Peyer's patch (tissue), 4 donors: ENCODE measurements around the gene RNF187.

Experiments
- POLR2A ChIP-seq, 2 donors: fragments of 450-650 bp; IDR thresholded peaks; one replicate each; pipeline ENCODE4 v1.5.1; 2017; ENCODE audit warnings: antibody characterized with exemption in 2 of 2, mild to moderate bottlenecking in 2 of 2, moderate library complexity in 2 of 2
- TF ChIP-seq, protein P1 (sequence below), 6 experiments: fragments of 450-650 bp in 4 of 6; fragments of 200-600 bp in 2 of 6; sonication (generic) in 1 of 6; IDR thresholded peaks; one replicate each; pipeline ENCODE4 v1.5.1; 2017 to 2019; ENCODE audit warnings: antibody characterized with exemption in 6 of 6, mild to moderate bottlenecking in 3 of 6, moderate library complexity in 1 of 6

DNA sequence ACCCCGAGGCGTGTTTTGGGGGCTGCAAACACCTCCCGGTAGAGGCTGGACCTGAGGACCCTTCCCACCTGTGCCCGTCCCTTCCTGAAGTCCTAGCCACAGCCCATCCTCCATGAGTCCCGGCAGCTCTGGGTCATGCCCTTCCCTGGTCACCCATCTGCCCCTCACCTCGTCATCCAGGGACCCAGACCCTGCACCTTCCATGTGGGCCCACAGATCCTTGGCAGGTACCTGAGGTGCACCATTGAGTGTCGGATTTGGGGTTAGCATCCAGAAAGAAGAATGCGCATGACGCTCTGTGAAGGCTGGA, 6.8 kb downstream of the RNF187 start:
- TF ChIP-seq, protein P1, sequence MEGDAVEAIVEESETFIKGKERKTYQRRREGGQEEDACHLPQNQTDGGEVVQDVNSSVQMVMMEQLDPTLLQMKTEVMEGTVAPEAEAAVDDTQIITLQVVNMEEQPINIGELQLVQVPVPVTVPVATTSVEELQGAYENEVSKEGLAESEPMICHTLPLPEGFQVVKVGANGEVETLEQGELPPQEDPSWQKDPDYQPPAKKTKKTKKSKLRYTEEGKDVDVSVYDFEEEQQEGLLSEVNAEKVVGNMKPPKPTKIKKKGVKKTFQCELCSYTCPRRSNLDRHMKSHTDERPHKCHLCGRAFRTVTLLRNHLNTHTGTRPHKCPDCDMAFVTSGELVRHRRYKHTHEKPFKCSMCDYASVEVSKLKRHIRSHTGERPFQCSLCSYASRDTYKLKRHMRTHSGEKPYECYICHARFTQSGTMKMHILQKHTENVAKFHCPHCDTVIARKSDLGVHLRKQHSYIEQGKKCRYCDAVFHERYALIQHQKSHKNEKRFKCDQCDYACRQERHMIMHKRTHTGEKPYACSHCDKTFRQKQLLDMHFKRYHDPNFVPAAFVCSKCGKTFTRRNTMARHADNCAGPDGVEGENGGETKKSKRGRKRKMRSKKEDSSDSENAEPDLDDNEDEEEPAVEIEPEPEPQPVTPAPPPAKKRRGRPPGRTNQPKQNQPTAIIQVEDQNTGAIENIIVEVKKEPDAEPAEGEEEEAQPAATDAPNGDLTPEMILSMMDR (IDR thresholded peaks at IDR 0.05): no peak
- TF ChIP-seq POLR2A (IDR thresholded peaks at IDR 0.05): no peak
